ENCODE measurements around the gene TSHZ2.

- no peak for TF ChIP-seq CTCF (IDR thresholded peaks at IDR 0.05)
- no peak for TF ChIP-seq POLR2A (IDR thresholded peaks at IDR 0.05)
Observed at GRCh38 chr20:52975803-52976531, 3.8 kb downstream of the TSHZ2 start.
